ENCODE data around the gene SPDYE16.
"Not testable (repeated sequence)": the region's sequence is repeated elsewhere in the genome, so short reads cannot be mapped to it uniquely, and the experiment has no call there.

The SPDYE16 gene

DNA sequence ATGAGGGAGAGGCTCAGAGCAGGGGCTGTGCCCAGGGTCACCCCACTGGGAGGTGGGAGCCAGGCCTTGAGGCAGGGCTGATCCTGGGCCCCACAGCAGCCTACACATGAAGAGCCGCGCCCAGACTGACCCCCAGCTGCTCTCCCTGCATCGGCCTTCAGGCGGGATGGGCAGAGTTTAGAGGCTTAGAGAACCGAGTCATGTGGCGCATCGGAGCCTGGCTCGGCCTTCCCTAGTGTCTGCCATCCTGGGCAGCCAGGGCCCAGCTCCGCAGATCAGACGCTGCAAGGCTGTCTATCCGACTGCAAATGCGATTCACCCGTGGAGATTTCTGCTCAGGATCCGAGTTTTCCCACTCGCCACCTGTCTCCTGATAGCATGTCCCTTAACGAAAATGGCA is 40.3 kb downstream of the SPDYE16 start:
- H3K4me1 ChIP-seq (ENCODE audit: control insufficient read depth, insufficient read depth, low read length, unreplicated experiment); H2AFZ ChIP-seq (ENCODE audit: low read length, unreplicated experiment); H3K36me3 ChIP-seq (ENCODE audit: insufficient read depth, low read length); H3K4me3 ChIP-seq (ENCODE audit: low read depth, low read length); H3K27me3 ChIP-seq (ENCODE audit: insufficient read depth, low read length); H3K79me2 ChIP-seq (ENCODE audit: control insufficient read depth, insufficient read depth, low read length, unreplicated experiment); H3K27ac ChIP-seq (ENCODE audit: low read depth, low read length): not testable (repeated sequence)

DNA sequence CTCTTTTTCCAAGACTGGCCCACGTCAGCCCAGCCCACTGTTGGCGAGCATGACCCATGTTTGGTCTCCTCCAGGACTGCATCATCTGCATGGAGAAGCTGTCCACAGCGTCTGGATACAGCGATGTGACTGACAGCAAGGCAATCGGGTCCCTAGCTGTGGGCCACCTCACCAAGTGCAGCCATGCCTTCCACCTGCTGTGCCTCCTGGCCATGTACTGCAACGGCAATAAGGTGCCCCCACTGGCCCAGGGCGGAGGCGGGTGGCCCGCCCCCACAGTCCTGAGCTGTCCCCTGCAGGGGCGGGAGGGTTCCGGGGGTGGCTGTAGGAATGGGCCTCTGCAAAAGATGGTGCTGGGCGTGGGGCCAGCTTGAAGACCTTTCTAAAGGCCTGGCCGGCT is 40.9 kb downstream of the SPDYE16 start:
- not testable (repeated sequence) for H3K27me3 ChIP-seq (ENCODE audit: insufficient read depth, low read length)

DNA sequence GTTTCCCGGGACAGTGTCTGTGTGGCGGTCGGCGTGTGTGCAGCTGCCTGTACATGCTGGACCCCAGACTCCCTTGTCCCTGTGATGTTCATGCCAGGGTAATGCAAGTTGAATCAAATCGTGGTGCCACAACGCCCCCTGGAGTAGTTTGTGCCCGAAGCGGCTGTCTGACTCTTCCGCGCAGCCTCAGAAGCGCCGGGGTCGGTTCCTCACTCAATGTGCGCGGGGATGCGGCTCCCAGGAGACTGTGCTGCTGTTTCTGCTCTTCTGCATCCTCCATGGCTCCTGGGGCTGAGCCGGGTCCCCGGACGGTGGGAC is 43.2 kb downstream of the SPDYE16 start:
- H3K4me3 ChIP-seq (ENCODE audit: low read depth, low read length); H3K36me3 ChIP-seq (ENCODE audit: insufficient read depth, low read length); H3K4me1 ChIP-seq (ENCODE audit: control insufficient read depth, insufficient read depth, low read length, unreplicated experiment); H3K27me3 ChIP-seq (ENCODE audit: insufficient read depth, low read length); H3K27ac ChIP-seq (ENCODE audit: low read depth, low read length); H2AFZ ChIP-seq (ENCODE audit: low read length, unreplicated experiment); H3K79me2 ChIP-seq (ENCODE audit: control insufficient read depth, insufficient read depth, low read length, unreplicated experiment): not testable (repeated sequence)

More for the DNA sequence above, 40.9 kb downstream of the SPDYE16 start:
- H3K4me3 ChIP-seq (ENCODE audit: low read depth, low read length); H3K79me2 ChIP-seq (ENCODE audit: control insufficient read depth, insufficient read depth, low read length, unreplicated experiment); H3K27ac ChIP-seq (ENCODE audit: low read depth, low read length); H3K4me1 ChIP-seq (ENCODE audit: control insufficient read depth, insufficient read depth, low read length, unreplicated experiment); H3K36me3 ChIP-seq (ENCODE audit: insufficient read depth, low read length); H2AFZ ChIP-seq (ENCODE audit: low read length, unreplicated experiment): not testable (repeated sequence)

DNA sequence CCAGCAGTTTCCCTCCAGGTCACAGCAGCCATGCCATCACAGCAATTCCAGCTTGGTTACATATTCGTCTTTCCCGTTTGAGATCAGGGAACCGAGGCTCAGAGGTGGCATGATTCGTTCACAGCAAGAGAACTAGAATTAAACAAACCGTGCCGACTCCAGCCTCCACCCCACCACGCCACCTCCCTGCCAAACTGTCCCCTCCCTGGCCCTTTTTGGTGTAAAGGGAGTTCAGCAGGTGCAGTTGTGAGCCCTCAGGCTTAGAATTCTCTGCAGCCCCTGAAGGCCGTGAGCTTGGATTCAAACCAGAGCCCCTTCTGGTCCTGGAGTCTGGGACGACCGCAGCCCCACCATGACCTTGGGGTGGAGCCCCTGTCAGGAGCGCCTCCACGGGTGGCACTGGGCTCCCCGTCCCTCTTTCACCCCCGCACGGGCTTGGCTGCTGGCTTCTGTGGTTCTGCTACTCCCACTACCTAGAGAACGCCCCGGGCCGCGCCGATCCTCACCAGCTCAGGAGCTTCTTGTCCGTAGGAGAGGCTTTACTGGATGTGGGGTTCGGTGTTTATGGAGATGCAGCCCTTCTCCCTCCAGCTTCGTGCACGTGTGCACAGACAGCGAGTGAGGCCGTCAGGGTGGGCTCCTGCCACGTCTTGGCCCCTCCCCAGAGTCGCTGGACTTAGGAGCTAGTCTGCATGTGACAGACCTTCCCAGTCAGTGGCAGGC is 43.7 kb downstream of the SPDYE16 start:
- H3K4me1 ChIP-seq (ENCODE audit: control insufficient read depth, insufficient read depth, low read length, unreplicated experiment); H3K27ac ChIP-seq (ENCODE audit: low read depth, low read length); H3K27me3 ChIP-seq (ENCODE audit: insufficient read depth, low read length); H2AFZ ChIP-seq (ENCODE audit: low read length, unreplicated experiment); H3K79me2 ChIP-seq (ENCODE audit: control insufficient read depth, insufficient read depth, low read length, unreplicated experiment); H3K36me3 ChIP-seq (ENCODE audit: insufficient read depth, low read length); H3K4me3 ChIP-seq (ENCODE audit: low read depth, low read length): not testable (repeated sequence)

DNA sequence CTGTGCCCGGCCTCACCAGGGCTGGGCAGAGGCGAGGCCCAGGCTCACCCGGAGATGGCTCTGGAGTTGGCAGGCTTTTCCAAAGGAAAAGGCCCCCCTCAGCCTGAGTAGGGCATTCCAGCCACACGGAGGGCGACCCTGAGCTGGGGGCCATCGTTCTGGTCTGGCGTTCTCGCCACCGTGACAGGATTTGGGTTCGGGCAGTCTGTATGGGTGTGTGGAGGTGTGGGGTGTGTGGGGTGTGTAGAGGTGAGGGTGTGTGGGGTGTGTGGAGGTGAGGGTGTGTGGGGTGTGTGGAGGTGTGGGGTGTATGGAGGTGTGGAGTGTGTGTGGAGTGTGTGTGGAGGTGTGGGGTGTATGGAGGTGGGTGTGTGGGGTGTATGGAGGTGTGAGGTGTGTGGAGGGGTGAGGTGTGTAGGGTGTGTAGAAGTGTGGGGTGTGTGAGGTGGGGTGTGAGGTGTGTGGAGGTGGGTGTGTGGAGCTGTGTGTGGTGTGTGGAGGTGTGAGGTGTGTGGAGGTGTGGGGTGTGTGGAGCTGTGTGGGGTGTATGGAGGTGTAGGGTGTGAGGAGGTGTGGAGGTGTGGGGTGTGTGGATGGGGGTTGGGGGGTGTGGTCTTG is 44.4 kb downstream of the SPDYE16 start:
- not testable (repeated sequence) for H3K27ac ChIP-seq (ENCODE audit: low read depth, low read length); H3K36me3 ChIP-seq (ENCODE audit: insufficient read depth, low read length); H3K4me3 ChIP-seq (ENCODE audit: low read depth, low read length); H2AFZ ChIP-seq (ENCODE audit: low read length, unreplicated experiment); H3K4me1 ChIP-seq (ENCODE audit: control insufficient read depth, insufficient read depth, low read length, unreplicated experiment); H3K27me3 ChIP-seq (ENCODE audit: insufficient read depth, low read length); H3K79me2 ChIP-seq (ENCODE audit: control insufficient read depth, insufficient read depth, low read length, unreplicated experiment)

DNA sequence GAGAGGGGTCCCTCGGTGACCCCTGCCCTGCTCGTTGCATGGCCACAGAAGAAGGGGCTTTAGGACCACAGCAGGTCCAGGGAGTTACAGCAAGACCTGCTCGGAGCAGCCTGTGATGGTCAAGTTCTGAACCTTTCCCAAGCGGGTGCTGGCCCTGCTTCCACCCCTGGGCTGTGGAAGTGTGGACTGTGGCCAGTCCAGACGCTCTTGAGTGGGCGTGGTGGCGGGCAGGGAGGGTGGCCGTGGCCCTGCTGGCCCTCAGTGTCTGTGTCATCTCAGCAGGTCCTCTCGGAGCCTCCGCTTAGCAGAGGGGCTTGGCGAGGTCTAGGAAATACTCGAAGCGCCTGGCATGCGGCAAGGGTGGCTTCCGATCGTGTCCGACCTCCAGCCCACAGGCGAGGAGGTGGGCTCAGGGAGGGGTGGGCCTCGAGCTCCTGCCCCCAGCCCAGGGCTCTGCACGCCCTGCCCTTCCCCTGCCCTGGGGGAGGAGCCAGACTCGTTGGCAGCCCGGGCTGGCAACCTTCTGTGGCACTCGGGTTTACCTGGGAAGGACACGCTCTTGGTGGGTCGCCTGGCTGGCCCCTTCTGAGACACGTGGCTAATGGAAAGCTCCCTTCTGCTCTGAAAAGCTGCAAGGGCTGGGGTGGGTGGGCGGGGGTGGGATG is 45.0 kb downstream of the SPDYE16 start:
- not testable (repeated sequence) for H3K79me2 ChIP-seq (ENCODE audit: control insufficient read depth, insufficient read depth, low read length, unreplicated experiment); H3K27me3 ChIP-seq (ENCODE audit: insufficient read depth, low read length); H3K4me3 ChIP-seq (ENCODE audit: low read depth, low read length); H3K27ac ChIP-seq (ENCODE audit: low read depth, low read length); H3K4me1 ChIP-seq (ENCODE audit: control insufficient read depth, insufficient read depth, low read length, unreplicated experiment); H2AFZ ChIP-seq (ENCODE audit: low read length, unreplicated experiment); H3K36me3 ChIP-seq (ENCODE audit: insufficient read depth, low read length)

DNA sequence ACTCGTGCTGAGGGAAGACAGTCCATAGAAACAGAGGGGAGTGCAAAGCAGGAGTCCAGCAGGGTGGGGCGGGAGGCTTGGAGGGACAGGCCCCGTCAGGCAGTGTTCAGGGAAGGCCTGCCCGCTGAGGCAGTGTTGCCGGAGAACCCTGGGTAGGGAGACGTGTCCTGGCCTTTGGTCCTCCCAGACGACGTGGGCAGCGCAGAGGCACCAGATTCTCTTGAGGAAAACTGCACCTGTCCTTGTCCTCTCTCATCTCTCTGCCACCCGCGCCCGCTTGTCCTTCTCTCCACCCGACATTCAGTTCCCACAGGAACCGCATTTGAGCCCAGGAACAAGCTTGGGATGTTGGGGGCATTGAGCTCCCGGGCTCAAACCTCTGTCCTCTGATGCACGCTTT is 47.4 kb downstream of the SPDYE16 start:
- not testable (repeated sequence) for H3K36me3 ChIP-seq (ENCODE audit: insufficient read depth, low read length)

DNA sequence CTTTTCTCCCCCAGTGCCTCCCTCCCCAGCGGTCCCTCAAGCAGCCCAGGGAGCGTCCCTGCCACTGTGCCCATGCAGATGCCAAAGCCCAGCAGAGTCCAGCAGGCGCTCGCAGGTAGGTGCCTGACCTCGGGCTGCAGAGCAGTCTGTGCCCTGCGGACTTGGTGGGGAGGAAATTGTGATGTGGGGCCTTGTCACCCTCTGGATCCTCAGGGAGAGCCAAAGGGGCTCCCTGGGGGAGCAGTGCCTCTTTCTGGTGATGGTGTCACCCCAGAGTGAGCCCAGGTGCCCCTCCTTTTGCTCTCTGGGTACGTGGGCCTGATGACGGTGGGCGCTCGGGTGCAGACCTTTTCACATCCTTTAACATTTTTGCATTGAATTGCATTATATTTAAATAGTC is 51.0 kb downstream of the SPDYE16 start:
- H3K27me3 ChIP-seq (ENCODE audit: insufficient read depth, low read length); H2AFZ ChIP-seq (ENCODE audit: low read length, unreplicated experiment); H3K4me1 ChIP-seq (ENCODE audit: control insufficient read depth, insufficient read depth, low read length, unreplicated experiment); H3K79me2 ChIP-seq (ENCODE audit: control insufficient read depth, insufficient read depth, low read length, unreplicated experiment); H3K27ac ChIP-seq (ENCODE audit: low read depth, low read length); H3K36me3 ChIP-seq (ENCODE audit: insufficient read depth, low read length); H3K4me3 ChIP-seq (ENCODE audit: low read depth, low read length): not testable (repeated sequence)

More for the DNA sequence above, 47.4 kb downstream of the SPDYE16 start:
- H3K27me3 ChIP-seq (ENCODE audit: insufficient read depth, low read length); H2AFZ ChIP-seq (ENCODE audit: low read length, unreplicated experiment); H3K4me1 ChIP-seq (ENCODE audit: control insufficient read depth, insufficient read depth, low read length, unreplicated experiment); H3K27ac ChIP-seq (ENCODE audit: low read depth, low read length); H3K79me2 ChIP-seq (ENCODE audit: control insufficient read depth, insufficient read depth, low read length, unreplicated experiment); H3K4me3 ChIP-seq (ENCODE audit: low read depth, low read length): not testable (repeated sequence)

DNA sequence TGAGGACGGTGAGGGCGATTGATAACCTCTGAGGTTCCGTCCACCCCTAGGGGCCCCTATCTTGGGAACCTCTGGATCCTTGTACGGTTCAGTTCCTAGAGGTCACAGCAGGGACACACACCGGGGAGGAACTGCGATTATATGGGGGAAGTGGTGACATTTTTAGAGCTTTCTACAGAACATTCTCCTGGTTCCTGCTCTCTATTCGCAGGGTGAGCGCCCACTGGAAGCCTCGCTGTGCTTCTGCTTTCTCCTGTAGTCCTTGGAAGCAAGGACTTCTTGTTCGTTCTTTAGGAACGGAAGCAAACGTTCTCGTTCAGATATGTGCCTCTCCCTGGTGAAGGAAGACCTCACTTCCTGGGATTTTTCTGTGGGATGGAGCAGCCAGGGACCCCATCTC is 55.1 kb downstream of the SPDYE16 start:
- H3K4me3 ChIP-seq (ENCODE audit: low read depth, low read length); H3K36me3 ChIP-seq (ENCODE audit: insufficient read depth, low read length); H2AFZ ChIP-seq (ENCODE audit: low read length, unreplicated experiment); H3K4me1 ChIP-seq (ENCODE audit: control insufficient read depth, insufficient read depth, low read length, unreplicated experiment); H3K27ac ChIP-seq (ENCODE audit: low read depth, low read length); H3K79me2 ChIP-seq (ENCODE audit: control insufficient read depth, insufficient read depth, low read length, unreplicated experiment); H3K27me3 ChIP-seq (ENCODE audit: insufficient read depth, low read length): not testable (repeated sequence)

DNA sequence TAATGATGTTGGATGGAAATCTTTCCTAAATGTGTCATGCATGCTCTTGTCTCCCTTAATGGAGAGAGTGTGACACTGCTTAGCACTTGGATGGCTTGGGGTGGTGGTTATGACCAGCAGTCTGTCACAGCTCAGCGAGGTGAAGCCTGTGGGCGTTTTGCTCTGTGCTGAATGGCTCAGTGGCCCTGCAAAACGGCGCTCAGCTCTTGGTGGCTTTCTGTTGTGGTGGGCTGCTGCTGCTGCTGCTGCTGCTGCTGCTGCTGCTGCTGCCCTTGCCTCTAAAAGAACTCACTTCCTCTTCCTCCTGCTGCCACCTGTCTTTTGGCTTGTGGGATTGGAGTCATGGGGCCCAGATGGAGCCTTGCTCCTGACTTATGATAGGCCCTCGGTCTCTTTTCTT is 56.5 kb downstream of the SPDYE16 start:
- not testable (repeated sequence) for H3K79me2 ChIP-seq (ENCODE audit: control insufficient read depth, insufficient read depth, low read length, unreplicated experiment); H3K27ac ChIP-seq (ENCODE audit: low read depth, low read length); H3K27me3 ChIP-seq (ENCODE audit: insufficient read depth, low read length); H2AFZ ChIP-seq (ENCODE audit: low read length, unreplicated experiment); H3K36me3 ChIP-seq (ENCODE audit: insufficient read depth, low read length); H3K4me1 ChIP-seq (ENCODE audit: control insufficient read depth, insufficient read depth, low read length, unreplicated experiment); H3K4me3 ChIP-seq (ENCODE audit: low read depth, low read length)

DNA sequence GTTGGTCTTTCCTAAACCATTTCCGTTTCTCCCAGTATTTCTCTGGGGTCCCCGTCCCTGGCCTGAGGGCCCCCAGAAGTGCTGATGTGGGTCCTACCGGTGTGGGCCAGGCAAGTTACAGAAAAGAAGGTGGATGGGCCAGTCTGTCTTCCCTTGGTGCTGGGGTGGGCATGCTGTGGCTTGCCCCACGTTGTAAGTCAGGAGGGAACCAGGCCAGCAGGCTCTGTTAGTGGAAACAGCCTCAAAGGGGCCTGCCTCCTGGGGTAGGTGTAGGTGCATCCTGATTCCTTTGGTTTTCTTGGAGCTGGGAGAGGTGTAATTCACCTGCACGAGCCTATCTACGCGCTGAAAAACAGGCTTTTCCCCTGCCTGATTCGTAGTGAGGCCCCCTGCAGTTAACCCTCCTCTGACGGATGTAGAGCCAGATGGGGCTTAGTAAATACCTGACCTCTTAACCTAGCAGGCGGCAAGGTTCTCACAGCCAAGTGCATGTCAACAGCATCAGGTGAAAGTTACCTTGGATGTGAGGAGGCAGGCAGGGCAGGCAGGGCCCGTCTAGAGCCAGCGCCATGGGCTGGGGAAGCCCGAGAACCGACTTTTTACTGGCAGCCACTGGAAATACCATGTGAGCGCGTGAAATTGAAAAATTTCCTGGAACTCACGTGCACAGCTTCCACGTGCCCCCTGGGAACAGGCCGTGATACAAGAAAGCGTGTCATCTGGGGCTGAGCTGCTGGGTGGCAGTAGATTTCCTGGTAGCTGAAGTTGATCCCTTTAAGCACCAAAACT is 57.1 kb downstream of the SPDYE16 start:
- not testable (repeated sequence) for H3K4me1 ChIP-seq (ENCODE audit: control insufficient read depth, insufficient read depth, low read length, unreplicated experiment); H3K36me3 ChIP-seq (ENCODE audit: insufficient read depth, low read length); H3K27me3 ChIP-seq (ENCODE audit: insufficient read depth, low read length); H3K4me3 ChIP-seq (ENCODE audit: low read depth, low read length); H3K27ac ChIP-seq (ENCODE audit: low read depth, low read length); H2AFZ ChIP-seq (ENCODE audit: low read length, unreplicated experiment); H3K79me2 ChIP-seq (ENCODE audit: control insufficient read depth, insufficient read depth, low read length, unreplicated experiment)

Data from ACC112 (cell line).